Stimulated activated effector memory CD8-positive, alpha-beta T cell treated with anti-CD3 and anti-CD28 coated beads, Interleukin-12 subunit alpha, Interleukin-12 subunit beta, amount 100 ng/mL, for 72 hours (primary cell): ENCODE data around the gene VILL.
"Not testable (repeated sequence)": the region's sequence is repeated elsewhere in the genome, so short reads cannot be mapped to it uniquely, and the experiment has no call there.

ENCODE experiments used
- ATAC-seq: fragments of 150-1000 bp; cut with Tn5 transposase; 2 replicates; pipeline ENCODE4 v1.10.0; 2021
- DNase-seq, 2 donors: peaks; one replicate each; pipeline ENCODE4 v3.0.0; 2021 to 2022; ENCODE audit warnings: low spot score in 2 of 2
- H3K27ac Mint-ChIP-seq: one replicate; pipeline ENCODE4 v1.8.0; 2022; ENCODE audit warnings: mild to moderate bottlenecking, mixed read lengths
- H3K36me3 Mint-ChIP-seq: one replicate; pipeline ENCODE4 v1.8.0; 2022; ENCODE audit warnings: mild to moderate bottlenecking, mixed read lengths
- H3K4me1 Mint-ChIP-seq: one replicate; pipeline ENCODE4 v1.8.0; 2022; ENCODE audit warnings: mixed read lengths
- H3K4me3 Mint-ChIP-seq: one replicate; pipeline ENCODE4 v1.8.0; 2022; ENCODE audit warnings: mild to moderate bottlenecking, mixed read lengths
- H3K9me3 Mint-ChIP-seq: one replicate; pipeline ENCODE4 v1.8.0; 2022; ENCODE audit warnings: mixed read lengths

The VILL gene

DNA sequence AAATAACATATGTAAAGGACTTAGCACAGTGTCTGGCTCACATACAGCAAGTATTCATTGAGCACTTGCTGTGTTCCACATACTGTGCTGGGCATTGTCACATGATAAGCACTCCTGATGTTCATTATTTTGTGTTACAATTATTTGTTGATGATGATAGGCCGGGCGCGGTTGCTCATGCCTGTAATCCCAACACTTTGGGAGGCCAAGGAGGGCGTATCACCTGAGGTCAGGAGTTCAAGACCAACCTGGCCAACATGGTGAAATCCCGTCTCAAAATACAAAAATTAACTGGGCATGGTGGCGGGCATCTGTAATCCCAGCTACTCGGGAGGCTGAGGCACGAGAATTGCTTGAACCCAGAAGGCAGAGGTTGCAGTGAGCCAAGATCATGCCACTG, 18.5 kb upstream of the VILL start:
- DNase-seq, H3K27ac Mint-ChIP-seq, H3K9me3 Mint-ChIP-seq, H3K4me1 Mint-ChIP-seq, H3K4me3 Mint-ChIP-seq, H3K36me3 Mint-ChIP-seq, ATAC-seq: not testable (repeated sequence)

DNA sequence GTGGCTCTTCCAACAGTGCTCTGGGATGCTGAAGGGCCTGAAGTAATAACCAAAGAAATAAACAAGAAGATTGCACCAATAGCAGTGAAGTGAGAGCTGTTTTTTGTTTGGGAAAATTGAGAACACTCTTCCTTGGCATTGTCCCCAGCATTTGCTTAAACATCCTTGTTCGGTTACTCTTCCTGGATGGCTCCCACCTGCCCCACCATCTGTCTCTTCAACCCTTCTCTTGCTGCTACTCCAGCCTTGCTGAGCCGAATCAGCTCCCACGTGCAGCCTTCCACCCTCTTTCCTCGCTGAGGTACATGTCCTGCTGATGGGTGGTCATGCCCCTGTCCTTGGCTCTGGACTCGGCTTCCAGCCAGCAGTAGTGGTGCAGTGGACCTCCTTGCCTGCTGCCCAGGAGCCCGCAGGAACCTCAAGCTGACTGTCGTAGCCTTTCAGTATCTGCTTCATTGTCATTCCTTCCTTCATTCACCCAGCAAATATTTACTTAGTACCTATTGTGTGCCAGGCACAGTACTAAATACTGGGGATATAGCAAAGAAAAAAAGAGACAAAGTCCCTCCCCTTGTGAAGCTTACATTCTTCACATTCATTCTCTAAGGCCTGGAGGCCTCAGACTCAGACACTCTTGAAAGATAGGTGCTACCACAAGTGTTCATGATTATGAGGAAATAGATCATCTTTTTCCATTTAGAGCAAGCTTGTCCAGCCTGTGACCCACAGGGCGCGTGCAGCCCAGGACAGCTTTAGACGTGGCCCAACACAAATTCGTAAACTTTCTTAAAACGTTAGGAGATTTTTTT, 17.1 kb upstream of the VILL start:
- DNase-seq (no peak), ATAC-seq (no peak)
- H3K27ac Mint-ChIP-seq: no peak overlapping the region
- H3K9me3 Mint-ChIP-seq: no peaks in the 10 kb centered on the region
- H3K4me1 Mint-ChIP-seq: peaks cover 9% of the 10 kb centered on the region
- H3K36me3 Mint-ChIP-seq: no peaks in the 10 kb centered on the region
- H3K4me3 Mint-ChIP-seq: no peak overlapping the region

GRCh38 chr3:37974121-37975083, 16.2 kb upstream of the VILL start:
- DNase-seq (peak; percentile 53 to 82), ATAC-seq (peak; percentile 92)
- peak overlapping the region; percentile 44 for H3K27ac Mint-ChIP-seq
- H3K9me3 Mint-ChIP-seq: no peaks in the 10 kb centered on the region
- no peaks in the 10 kb centered on the region for H3K36me3 Mint-ChIP-seq
- H3K4me1 Mint-ChIP-seq: peaks cover 9% of the 10 kb centered on the region
- H3K4me3 Mint-ChIP-seq: no peak overlapping the region

GRCh38 chr3:37979541-37980461, 10.8 kb upstream of the VILL start:
- Mint-ChIP-seq H3K27ac (no peak overlapping the region), H3K9me3 (no peaks in the 10 kb centered on the region), H3K4me1 (peaks cover 4% of the 10 kb centered on the region), H3K4me3 (no peak overlapping the region), H3K36me3 (no peaks in the 10 kb centered on the region)
- no peak for DNase-seq
- ATAC-seq: no peak

- no peak overlapping the region for H3K27ac Mint-ChIP-seq
- DNase-seq: no peak
- no peak for ATAC-seq
- H3K4me3 Mint-ChIP-seq: no peak overlapping the region
- H3K9me3 Mint-ChIP-seq: no peaks in the 10 kb centered on the region
- no peaks in the 10 kb centered on the region for H3K36me3 Mint-ChIP-seq
- H3K4me1 Mint-ChIP-seq: no peaks in the 10 kb centered on the region
These were observed 9.9 kb upstream of the VILL start for GRCh38 chr3:37980462-37981347.

DNA sequence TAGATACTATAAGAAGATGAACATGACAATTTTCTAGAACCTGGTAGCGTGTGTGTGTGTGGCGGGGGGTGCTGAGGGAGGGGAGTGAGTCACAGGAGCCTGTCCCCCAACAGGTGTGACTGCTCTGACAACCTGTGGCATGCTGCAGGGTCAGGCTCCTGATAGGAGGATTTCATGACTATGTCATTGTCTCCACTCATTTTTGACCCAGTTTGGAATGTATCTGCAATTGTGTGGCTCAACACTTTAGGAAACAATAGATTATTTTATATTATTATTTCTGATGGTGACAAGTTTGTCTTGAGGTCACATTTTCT, 9.3 kb upstream of the VILL start:
- Mint-ChIP-seq H3K4me1 (no peaks in the 10 kb centered on the region), H3K9me3 (no peaks in the 10 kb centered on the region), H3K27ac (no peak overlapping the region), H3K36me3 (no peaks in the 10 kb centered on the region), H3K4me3 (no peak overlapping the region)
- DNase-seq (no peak), ATAC-seq (no peak)

DNA sequence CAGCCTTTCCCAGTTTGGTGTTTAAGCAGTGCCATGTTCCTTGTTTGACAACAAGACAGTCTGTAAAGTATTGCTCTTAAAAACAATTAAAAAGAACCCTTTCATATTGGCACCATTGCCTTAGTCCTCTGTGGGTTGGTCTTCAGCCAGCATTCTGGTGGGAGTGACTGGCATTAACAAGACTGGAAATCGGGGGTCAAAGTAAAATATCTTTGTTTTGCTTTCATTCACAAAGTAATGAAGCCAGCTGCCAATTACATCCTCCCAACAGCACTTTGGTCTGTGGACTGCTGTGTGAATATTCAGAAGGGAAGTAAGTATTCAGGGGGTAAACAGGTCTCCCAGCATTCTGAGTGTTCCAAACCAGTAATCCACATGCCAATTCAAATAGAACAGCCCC, 8.3 kb upstream of the VILL start:
- Mint-ChIP-seq H3K36me3 (no peaks in the 10 kb centered on the region), H3K27ac (no peak overlapping the region), H3K4me1 (no peaks in the 10 kb centered on the region), H3K9me3 (no peaks in the 10 kb centered on the region), H3K4me3 (no peak overlapping the region)
- DNase-seq (no peak), ATAC-seq (no peak)

- Mint-ChIP-seq H3K27ac (no peak overlapping the region), H3K36me3 (no peaks in the 10 kb centered on the region), H3K4me3 (no peak overlapping the region), H3K4me1 (no peaks in the 10 kb centered on the region), H3K9me3 (no peaks in the 10 kb centered on the region)
- DNase-seq: no peak
- no peak for ATAC-seq
These were observed 6.5 kb upstream of the VILL start for GRCh38 chr3:37984051-37984450.

DNA sequence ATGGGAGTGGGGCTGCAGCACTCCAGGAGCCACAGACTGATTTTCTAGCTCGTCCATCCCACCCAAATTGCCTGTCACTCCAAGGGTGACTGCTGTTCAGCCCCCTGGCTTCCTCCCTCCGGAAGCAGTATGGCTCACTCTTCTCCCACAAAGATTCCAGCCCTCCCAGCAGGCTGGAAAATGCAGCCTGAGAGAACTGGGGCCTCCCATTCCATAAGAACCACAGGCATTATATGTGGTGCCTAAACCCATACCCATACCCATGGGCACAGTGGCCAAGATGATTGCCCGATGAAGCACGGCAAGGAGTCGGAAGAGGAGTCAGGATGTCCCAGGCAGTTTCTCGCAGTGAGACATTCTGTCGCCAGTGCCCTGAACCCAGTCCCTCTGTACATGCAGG, 6.0 kb upstream of the VILL start:
- Mint-ChIP-seq H3K4me3 (no peak overlapping the region), H3K9me3 (no peaks in the 10 kb centered on the region), H3K36me3 (no peaks in the 10 kb centered on the region), H3K27ac (no peak overlapping the region), H3K4me1 (no peaks in the 10 kb centered on the region)
- ATAC-seq (no peak), DNase-seq (no peak)

DNA sequence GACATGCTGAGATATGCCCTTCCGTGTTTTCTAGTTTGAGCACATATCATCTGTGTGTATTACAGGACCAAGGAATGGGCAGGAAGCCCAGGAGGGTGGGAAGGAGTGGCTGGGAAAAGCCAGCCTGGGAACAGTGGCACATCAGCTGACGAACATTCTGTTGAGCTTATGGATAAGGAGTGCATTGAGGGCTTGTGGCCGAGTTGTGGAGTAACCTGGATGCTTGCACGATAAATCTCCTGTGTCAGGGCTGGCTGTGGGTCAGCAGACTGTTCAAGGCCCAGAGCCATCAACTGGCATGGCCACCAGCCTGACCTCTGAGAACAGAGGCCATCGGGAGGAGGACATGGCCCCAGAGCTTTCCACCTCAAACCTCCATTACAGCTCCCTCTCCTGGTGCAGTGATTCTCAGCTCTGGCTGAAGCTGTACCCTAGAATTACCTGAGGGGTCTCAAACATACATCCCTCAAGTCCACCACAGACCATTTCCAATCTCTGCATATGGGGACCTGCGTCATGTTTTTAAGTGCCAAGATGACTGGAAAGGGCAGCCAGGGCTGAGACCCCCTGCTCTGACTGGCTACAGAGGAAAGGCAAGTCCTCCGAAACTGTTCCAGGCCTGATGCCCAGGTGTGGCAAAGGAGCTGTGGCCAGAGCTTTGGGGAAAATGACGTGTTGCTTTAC, 4.8 kb upstream of the VILL start:
- H3K4me3 Mint-ChIP-seq: no peak overlapping the region
- DNase-seq (no peak), ATAC-seq (no peak)
- no peak overlapping the region for H3K27ac Mint-ChIP-seq
- H3K36me3 Mint-ChIP-seq: no peaks in the 10 kb centered on the region
- no peaks in the 10 kb centered on the region for H3K9me3 Mint-ChIP-seq
- no peaks in the 10 kb centered on the region for H3K4me1 Mint-ChIP-seq

DNA sequence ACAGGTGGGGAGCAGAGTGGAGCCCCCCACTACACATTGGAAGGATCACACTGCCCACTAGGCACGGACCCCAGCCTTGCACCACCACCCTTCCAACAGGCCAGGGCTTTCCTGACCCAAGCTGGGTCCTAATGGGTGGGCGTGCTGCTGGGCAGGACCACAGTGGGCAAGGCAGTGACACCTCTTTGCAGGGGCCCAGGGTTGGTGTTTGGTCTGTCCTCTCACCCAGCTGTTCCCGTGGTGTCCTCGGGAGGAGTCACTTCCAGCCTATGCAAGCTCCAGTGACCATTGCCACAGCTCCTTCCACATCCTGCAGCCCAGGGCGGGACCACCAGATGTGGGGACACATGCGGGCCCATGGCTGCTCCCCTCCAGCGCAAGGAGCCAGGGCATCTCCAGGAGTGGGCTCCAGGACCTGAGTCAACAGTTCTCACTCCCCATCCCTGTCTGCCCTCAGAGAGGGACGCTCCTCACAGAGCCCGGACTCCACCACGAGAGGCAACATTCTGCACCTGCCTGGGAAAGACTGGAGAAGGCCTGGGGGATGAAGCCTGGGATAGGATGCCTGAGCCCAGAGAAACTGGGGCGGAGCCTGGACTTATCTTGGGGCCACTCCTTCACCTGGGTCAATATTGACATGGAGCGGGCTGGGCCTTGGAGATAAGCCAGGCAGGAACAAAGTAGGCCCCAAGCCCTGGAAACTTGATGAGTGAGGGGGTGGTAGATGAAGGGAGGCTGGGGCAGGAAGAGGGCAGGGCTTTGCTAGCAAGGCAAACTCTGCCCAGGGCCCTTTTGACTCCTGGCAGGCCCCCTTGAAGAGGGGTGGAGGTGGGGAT, 3.9 kb upstream of the VILL start:
- no peak overlapping the region for H3K4me3 Mint-ChIP-seq
- ATAC-seq: no peak

DNA sequence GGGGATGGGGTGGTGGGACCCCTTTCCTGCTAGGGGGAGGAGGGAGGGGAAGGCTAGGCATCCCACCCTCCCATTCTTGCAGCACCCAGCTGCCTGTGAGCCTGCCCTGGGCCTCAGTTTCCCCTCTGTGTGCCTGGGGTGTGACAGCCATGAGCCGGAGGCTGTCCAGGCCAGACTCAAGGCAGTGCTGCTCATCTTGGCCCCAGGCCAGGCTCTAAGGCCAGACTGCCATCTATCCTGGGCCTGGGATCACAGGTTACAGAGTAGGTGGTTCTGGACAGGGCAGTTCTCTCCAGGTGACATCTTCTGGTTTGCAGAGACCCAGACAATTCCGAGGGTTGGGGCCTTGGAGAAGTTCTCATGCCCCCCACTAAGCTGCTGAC, 3.3 kb upstream of the VILL start:
- Mint-ChIP-seq H3K9me3 (no peaks in the 10 kb centered on the region), H3K27ac (no peak overlapping the region), H3K4me3 (no peak overlapping the region), H3K4me1 (no peaks in the 10 kb centered on the region), H3K36me3 (no peaks in the 10 kb centered on the region)
- ATAC-seq: no peak
- no peak for DNase-seq

More for the DNA sequence above, 3.9 kb upstream of the VILL start:
- Mint-ChIP-seq H3K4me1 (no peaks in the 10 kb centered on the region), H3K36me3 (no peaks in the 10 kb centered on the region), H3K9me3 (no peaks in the 10 kb centered on the region), H3K27ac (no peak overlapping the region)
- DNase-seq: no peak

GRCh38 chr3:37987751-37988179, 2.8 kb upstream of the VILL start:
- no peaks in the 10 kb centered on the region for H3K36me3 Mint-ChIP-seq
- ATAC-seq (no peak), DNase-seq (no peak)
- H3K4me3 Mint-ChIP-seq: no peak overlapping the region
- H3K27ac Mint-ChIP-seq: no peak overlapping the region
- H3K9me3 Mint-ChIP-seq: no peaks in the 10 kb centered on the region
- no peaks in the 10 kb centered on the region for H3K4me1 Mint-ChIP-seq
